ENCODE measurements around the gene SLC30A9. TPM values are rescaled to one million over a fixed set of nuclear protein-coding genes. Genes with fewer than 3 reads are reported as not detected.

Gene SLC30A9
- total RNA-seq, 2 experiments from 2014 or later: 52.3 to 58.0 TPM

DNA sequence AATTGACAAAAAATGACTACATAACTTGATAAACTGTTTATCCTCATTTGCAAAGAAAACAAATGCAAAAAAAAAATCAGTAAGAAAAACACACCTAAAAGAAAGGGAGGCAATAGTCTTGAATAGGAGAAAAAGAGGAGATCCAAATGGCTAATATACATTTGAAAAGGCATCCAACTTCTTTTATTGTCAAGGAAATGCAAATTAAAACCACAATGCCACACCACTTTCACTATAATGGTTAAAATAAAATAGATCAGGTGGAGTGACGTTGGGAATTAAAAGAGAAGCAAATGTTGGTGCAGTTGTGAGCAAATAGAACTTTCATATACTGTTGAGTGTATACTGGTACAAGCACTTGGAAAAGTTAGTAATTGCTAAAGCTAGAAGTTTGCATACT, 5.2 kb upstream of the SLC30A9 start:
- Mint-ChIP-seq H3K4me1 (peaks cover 9% of the 10 kb centered on the region), H3K4me3 (no peak overlapping the region), H3K36me3 (peaks cover 1% of the 10 kb centered on the region), H3K27ac (no peak overlapping the region), H3K9me3 (no peaks in the 10 kb centered on the region), H3K27me3 (no peaks in the 10 kb centered on the region)
- DNase-seq: no peak

- peak overlapping the region; percentile 92 for H3K4me3 Mint-ChIP-seq
- H3K36me3 Mint-ChIP-seq: peaks cover 11% of the 10 kb centered on the region
- no peaks in the 10 kb centered on the region for H3K27me3 Mint-ChIP-seq
- no peak for DNase-seq
- peak overlapping the region; percentile 91 for H3K27ac Mint-ChIP-seq
- peaks cover 18% of the 10 kb centered on the region for H3K4me1 Mint-ChIP-seq
- H3K9me3 Mint-ChIP-seq: no peaks in the 10 kb centered on the region
These were observed 351 bp upstream of the SLC30A9 start for GRCh38 chr4:41989994-41990364.

DNA sequence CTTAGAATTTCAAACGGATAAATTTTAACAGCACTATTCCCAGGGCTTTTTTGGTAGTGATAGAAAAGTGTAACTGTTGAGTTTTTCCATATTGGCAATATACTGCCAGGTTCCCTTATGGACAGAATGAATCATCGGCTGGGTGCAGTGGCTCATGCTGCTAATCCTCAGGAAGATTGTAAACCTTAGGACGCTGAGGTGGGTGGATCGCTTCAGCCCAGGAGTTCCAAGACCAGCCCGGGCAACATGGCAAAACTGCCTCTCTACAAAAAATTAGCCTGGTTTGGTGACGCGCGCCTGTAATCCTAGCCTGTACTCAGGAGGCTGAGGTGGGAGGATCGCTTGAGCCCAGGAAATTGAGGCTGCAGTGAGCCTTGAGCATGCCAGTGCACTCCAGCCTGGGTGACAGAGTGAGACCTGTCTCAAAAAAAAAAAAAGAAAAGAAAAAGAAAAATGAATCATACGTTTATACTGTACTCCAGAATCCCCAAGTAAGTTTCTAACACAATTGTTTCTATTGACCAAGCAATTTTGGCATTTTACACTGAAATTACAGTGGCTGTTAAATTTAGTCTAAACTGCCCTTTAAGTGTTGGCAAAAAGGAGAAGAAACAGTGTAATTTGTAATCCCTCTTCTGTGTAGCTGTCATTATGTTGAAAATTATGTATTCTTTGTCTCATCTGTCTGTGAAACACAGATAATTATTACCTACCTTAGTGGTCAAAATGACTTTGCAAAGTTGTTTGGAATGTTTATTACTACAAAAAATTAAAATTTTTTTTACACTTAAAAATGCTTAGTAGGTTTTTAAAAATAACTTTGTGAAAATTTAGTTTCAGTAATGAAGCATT, 1.8 kb downstream of the SLC30A9 start:
- no peak for DNase-seq
- no peak overlapping the region for H3K27ac Mint-ChIP-seq

DNA sequence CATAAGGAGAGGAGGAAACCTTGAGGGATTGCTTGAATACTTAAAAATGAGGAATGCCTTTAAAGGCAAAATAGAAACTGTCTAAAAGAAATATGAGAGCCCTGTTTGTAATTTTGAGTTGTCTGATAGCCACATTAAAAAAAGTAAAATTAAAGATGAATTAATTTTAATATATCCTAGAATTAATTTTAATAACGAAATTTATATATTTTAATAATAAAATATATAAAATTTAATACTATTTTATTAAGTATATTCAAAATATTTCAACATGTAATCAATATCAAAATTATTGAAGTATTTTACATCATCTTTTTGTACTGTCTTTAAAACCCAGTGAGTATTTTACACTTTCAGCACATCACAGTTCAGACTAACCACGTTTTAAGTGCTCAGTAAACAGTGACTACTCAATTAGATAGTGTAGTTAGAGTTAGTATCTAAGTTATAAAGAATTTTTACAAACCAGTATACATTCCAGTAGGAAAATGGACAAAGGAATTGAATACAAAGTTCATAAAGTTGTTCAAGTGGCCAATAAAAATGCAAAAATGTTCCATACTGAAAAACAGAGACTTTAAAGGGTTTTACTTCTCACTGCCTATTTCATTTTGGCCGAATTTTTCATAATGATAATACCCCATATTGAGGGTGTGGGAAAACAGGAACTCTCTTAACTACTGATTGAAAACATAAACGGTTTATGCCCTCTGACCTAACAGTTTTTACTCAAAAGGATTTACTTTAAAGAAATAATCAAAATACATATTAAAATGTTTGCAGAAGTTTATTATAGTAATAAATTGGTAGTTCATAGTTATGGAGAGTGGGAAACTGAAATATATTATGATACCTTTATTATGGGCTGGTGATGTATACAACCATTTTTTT, 2.9 kb downstream of the SLC30A9 start:
- peaks cover 13% of the 10 kb centered on the region for H3K36me3 Mint-ChIP-seq
- H3K27ac Mint-ChIP-seq: no peak overlapping the region
- no peaks in the 10 kb centered on the region for H3K27me3 Mint-ChIP-seq
- H3K4me1 Mint-ChIP-seq: peaks cover 24% of the 10 kb centered on the region
- DNase-seq: no peak
- no peaks in the 10 kb centered on the region for H3K9me3 Mint-ChIP-seq
- no peak overlapping the region for H3K4me3 Mint-ChIP-seq

More for the DNA sequence above, 1.8 kb downstream of the SLC30A9 start:
- peaks cover 20% of the 10 kb centered on the region for H3K4me1 Mint-ChIP-seq
- peaks cover 10% of the 10 kb centered on the region for H3K36me3 Mint-ChIP-seq
- no peaks in the 10 kb centered on the region for H3K9me3 Mint-ChIP-seq
- H3K4me3 Mint-ChIP-seq: peak overlapping the region; percentile 92
- H3K27me3 Mint-ChIP-seq: no peaks in the 10 kb centered on the region

DNA sequence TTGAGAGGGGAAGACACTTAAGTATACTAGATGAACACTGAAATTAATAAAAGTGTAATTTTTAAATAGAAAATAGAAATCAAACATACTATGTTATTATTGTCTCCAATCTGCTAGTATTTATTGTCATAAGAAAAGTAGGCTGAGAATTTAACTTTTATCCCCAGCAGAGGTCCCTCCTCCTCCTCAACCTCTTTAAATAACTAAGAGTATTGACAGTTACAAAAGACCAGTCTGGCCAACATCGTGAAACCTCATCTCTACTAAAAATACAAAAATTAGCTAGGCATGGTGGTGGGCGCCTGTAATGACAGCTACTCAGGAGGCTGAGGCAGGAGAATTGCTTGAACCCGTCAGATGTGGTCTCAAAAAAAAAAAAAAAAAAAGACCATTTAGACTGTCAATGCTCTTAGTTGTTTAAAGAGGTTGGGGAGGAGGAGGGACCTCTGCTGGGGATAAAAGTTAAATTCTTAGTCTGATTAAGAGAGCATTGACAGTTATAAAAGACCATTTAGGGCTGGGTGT, 4.2 kb downstream of the SLC30A9 start:
- H3K4me3 Mint-ChIP-seq: no peak overlapping the region
- H3K36me3 Mint-ChIP-seq: peaks cover 13% of the 10 kb centered on the region
- H3K4me1 Mint-ChIP-seq: peaks cover 19% of the 10 kb centered on the region
- no peaks in the 10 kb centered on the region for H3K9me3 Mint-ChIP-seq
- no peak for DNase-seq
- H3K27ac Mint-ChIP-seq: no peak overlapping the region
- no peaks in the 10 kb centered on the region for H3K27me3 Mint-ChIP-seq

- Mint-ChIP-seq H3K4me3 (no peak overlapping the region), H3K27me3 (no peaks in the 10 kb centered on the region), H3K9me3 (no peaks in the 10 kb centered on the region), H3K27ac (no peak overlapping the region), H3K36me3 (peaks cover 15% of the 10 kb centered on the region), H3K4me1 (peaks cover 17% of the 10 kb centered on the region)
- no peak for DNase-seq
These were observed 7.7 kb downstream of the SLC30A9 start for GRCh38 chr4:41998019-41998418.

- peaks cover 27% of the 10 kb centered on the region for H3K36me3 Mint-ChIP-seq
- H3K4me1 Mint-ChIP-seq: peaks cover 23% of the 10 kb centered on the region
- H3K9me3 Mint-ChIP-seq: no peaks in the 10 kb centered on the region
- H3K27ac Mint-ChIP-seq: no peak overlapping the region
- no peaks in the 10 kb centered on the region for H3K27me3 Mint-ChIP-seq
- no peak overlapping the region for H3K4me3 Mint-ChIP-seq
- DNase-seq: no peak
These were observed 9.0 kb downstream of the SLC30A9 start for GRCh38 chr4:41999321-41999720.

GRCh38 chr4:42008011-42008786, 17.9 kb downstream of the SLC30A9 start:
- Mint-ChIP-seq H3K9me3 (no peaks in the 10 kb centered on the region), H3K36me3 (peaks cover 45% of the 10 kb centered on the region), H3K4me3 (no peak overlapping the region), H3K27ac (no peak overlapping the region), H3K27me3 (no peaks in the 10 kb centered on the region), H3K4me1 (peaks cover 28% of the 10 kb centered on the region)
- DNase-seq: no peak

DNA sequence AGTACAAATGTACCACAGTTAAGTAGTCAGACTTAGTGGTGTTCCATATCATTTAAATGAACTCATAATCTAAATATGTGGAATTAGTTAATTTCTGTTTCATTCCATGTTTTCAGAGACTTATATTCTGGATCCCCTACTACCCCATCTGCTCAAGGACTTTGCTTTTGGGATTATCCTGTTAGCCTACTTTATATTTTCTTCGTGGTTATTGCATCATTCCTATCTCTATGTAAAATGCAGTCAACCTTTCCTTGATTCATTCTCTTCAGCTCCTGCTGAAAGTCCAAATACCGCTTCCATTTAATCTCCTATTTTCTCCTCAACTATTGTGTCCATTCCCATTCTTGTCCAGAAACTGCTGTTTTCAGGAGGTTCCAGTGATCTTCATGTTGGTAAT, 25.1 kb downstream of the SLC30A9 start:
- Mint-ChIP-seq H3K27ac (peak overlapping the region; percentile 49), H3K27me3 (no peaks in the 10 kb centered on the region), H3K36me3 (peaks cover 32% of the 10 kb centered on the region), H3K4me1 (peaks cover 30% of the 10 kb centered on the region), H3K9me3 (no peaks in the 10 kb centered on the region), H3K4me3 (no peak overlapping the region)
- DNase-seq: no peak

GRCh38 chr4:42018451-42018850, 28.1 kb downstream of the SLC30A9 start:
- Mint-ChIP-seq H3K36me3 (peaks cover 28% of the 10 kb centered on the region), H3K27ac (no peak overlapping the region)

GRCh38 chr4:42048394-42048793, 58.1 kb downstream of the SLC30A9 start:
- no peak overlapping the region for H3K4me3 Mint-ChIP-seq
- no peak overlapping the region for H3K27ac Mint-ChIP-seq
- no peaks in the 10 kb centered on the region for H3K27me3 Mint-ChIP-seq
- H3K4me1 Mint-ChIP-seq: no peaks in the 10 kb centered on the region
- peaks cover 70% of the 10 kb centered on the region for H3K36me3 Mint-ChIP-seq
- DNase-seq: no peak
- H3K9me3 Mint-ChIP-seq: peaks cover 8% of the 10 kb centered on the region

More at GRCh38 chr4:42018451-42018850, 28.1 kb downstream of the SLC30A9 start:
- no peak overlapping the region for H3K4me3 Mint-ChIP-seq
- peaks cover 19% of the 10 kb centered on the region for H3K4me1 Mint-ChIP-seq
- DNase-seq: no peak
- no peaks in the 10 kb centered on the region for H3K27me3 Mint-ChIP-seq
- peaks cover 5% of the 10 kb centered on the region for H3K9me3 Mint-ChIP-seq

- Mint-ChIP-seq H3K4me1 (no peaks in the 10 kb centered on the region), H3K36me3 (peaks cover 65% of the 10 kb centered on the region), H3K27me3 (no peaks in the 10 kb centered on the region), H3K4me3 (no peak overlapping the region), H3K27ac (no peak overlapping the region), H3K9me3 (peaks cover 4% of the 10 kb centered on the region)
- DNase-seq: no peak
These were observed 60.4 kb downstream of the SLC30A9 start for GRCh38 chr4:42050516-42051249.

GRCh38 chr4:42066402-42066801, 76.1 kb downstream of the SLC30A9 start:
- H3K36me3 Mint-ChIP-seq: peaks cover 12% of the 10 kb centered on the region
- H3K27me3 Mint-ChIP-seq: no peaks in the 10 kb centered on the region

DNA sequence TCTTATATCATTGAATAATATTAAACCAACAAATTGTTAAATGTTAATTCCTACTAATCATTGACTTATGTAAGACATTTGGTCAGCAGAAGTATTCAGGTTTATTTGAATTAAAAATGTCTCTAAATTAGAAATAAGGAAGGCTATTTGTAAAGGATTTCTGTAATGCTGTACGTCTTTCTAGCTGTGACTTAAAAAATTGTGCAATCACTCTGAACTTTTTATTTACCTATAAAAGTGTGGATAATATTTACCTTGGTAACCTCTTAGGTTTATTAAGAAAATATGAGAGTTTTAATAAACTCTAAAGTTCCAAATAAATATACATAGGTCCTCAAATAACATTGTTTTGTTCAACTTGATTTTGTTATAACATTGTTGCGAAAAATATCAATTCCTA, 76.9 kb downstream of the SLC30A9 start:
- Mint-ChIP-seq H3K27ac (no peak overlapping the region), H3K4me1 (no peaks in the 10 kb centered on the region), H3K36me3 (peaks cover 17% of the 10 kb centered on the region), H3K27me3 (no peaks in the 10 kb centered on the region), H3K9me3 (no peaks in the 10 kb centered on the region), H3K4me3 (no peak overlapping the region)
- no peak for DNase-seq

More at GRCh38 chr4:42066402-42066801, 76.1 kb downstream of the SLC30A9 start:
- Mint-ChIP-seq H3K4me1 (no peaks in the 10 kb centered on the region), H3K4me3 (no peak overlapping the region), H3K27ac (no peak overlapping the region), H3K9me3 (no peaks in the 10 kb centered on the region)
- no peak for DNase-seq
